ENCODE results near the gene CLUH.

The CLUH gene

GRCh38 chr17:2704031-2704889 lies 7.3 kb downstream of the CLUH start:
- TF ChIP-seq CTCF (conservative IDR thresholded peaks at IDR 0.05), result no peak
- TF ChIP-seq ZFX (IDR thresholded peaks at IDR 0.05), result no peak
- H3K27ac ChIP-seq, result no peak overlapping the region

GRCh38 chr17:2703606-2704005 lies 8.0 kb downstream of the CLUH start:
- no peak overlapping the region for H3K27ac ChIP-seq
- TF ChIP-seq ZFX (IDR thresholded peaks at IDR 0.05) (no peak), CTCF (conservative IDR thresholded peaks at IDR 0.05) (no peak)

DNA sequence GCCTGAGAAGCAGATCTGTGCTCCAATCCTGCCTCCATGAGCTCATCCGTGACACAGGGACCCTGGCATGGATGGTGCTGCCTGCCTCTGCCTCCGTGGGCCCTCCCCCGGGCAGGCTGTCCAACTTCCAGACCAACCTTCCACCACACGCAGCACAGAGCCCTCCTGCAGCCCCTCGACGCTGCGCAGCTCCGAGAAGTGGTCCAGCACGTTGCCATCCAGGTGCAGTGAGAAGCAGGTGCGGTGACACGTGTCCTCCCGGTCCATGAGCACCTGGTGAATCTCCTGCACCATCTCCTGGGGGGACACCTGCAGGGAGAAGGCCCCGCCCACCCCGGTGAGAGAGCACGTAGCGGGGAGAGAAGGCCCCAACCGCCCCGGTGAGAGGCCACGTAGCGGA lies 8.4 kb downstream of the CLUH start:
- no peak overlapping the region for H3K27ac ChIP-seq
- TF ChIP-seq CTCF (conservative IDR thresholded peaks at IDR 0.05), result no peak
- no peak for TF ChIP-seq ZFX (IDR thresholded peaks at IDR 0.05)

DNA sequence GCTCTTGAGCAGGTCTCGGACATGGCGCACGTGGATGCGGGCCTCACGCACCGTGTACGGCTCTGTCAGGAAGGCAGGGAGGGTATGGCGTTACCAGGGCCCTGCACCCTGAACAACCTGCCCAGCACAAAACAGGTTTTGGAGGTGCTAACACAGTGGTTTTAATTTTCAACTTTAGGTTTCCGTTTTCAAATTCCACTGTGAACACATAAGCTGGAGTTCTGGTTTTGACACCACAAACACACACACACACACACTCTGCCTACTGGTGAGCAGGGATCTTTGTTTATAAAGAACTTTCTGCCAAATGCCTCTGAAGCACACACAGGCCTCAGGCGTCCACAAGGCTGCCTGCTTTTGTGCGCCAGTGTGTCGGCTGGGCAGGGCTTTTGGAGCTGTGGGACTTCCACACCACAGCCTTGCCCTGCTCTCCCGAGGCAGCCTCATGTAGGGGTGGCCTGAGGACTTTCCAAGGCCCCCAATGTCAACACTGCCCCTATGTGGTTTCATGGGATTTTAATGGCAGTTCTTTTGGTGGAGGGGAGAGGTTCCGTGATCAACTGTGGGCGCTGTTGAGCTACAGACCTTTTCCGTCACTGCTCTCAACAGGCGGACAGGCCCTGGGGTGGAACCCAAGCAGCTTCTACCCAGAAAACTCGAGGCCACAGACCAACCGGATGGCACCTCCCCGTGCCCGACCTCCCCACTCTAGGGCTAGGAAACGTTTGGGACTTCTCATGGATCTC lies 9.4 kb downstream of the CLUH start:
- H3K27ac ChIP-seq, result no peak overlapping the region
- TF ChIP-seq ZFX (IDR thresholded peaks at IDR 0.05), result no peak
- TF ChIP-seq CTCF (conservative IDR thresholded peaks at IDR 0.05), result no peak

GRCh38 chr17:2701161-2701995 lies 10.2 kb downstream of the CLUH start:
- no peak overlapping the region for H3K27ac ChIP-seq
- TF ChIP-seq ZFX (IDR thresholded peaks at IDR 0.05) (no peak), CTCF (conservative IDR thresholded peaks at IDR 0.05) (no peak)

DNA sequence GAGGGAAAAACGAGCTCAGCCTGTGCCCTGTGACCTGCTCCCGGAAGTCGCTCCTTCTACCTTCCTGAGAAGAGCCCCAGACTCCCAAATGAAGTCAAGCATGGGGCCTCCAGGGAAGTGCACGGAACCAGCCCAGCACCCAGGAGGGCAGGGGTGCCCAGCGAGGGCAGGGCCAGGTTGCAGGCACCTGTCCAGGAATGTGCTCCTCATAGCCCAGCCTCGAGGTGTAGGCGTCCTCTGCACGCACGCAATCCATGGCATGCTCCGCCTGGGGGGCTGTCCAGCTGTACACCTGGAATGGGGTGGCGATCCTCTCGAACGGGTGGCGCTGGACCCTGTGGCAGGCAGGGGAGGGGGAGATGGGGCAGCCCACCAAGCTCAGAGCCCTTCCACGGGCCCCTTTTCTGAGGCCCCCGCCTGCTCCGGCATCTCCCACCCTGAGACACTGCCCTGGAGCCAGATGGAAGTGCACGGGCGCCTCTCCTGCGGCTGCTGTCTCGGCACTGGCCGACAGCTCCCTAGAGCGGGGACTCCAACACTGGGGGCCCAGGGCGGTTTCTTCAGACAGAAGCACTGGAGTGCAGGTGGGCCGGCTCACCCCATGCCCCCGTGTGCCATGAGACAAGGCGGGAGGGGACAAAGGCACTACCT lies 10.9 kb downstream of the CLUH start:
- no peak overlapping the region for H3K27ac ChIP-seq
- TF ChIP-seq ZFX (IDR thresholded peaks at IDR 0.05) (no peak), CTCF (conservative IDR thresholded peaks at IDR 0.05) (no peak)
